ENCODE results near the gene TOX4. TPM values are rescaled to one million over a fixed set of nuclear protein-coding genes. Genes with fewer than 3 reads are reported as not detected.

TOX4 gene
- total and polyA plus RNA-seq, 11 donors, result 16.2 to 100 (median 86.9) TPM

- Histone ChIP-seq H3K36me3 (peaks cover 0 to 54% (median 42%) of the 10 kb centered on the region in 9 donors), H3K4me1 (peaks cover 7 to 31% (median 19%) of the 10 kb centered on the region in 12 donors), H3K27me3 (no peaks in the 10 kb centered on the region), H3K27ac (peak overlapping the region; percentile 11 to 90 (median 82)), H3K9me3 (no peaks in the 10 kb centered on the region), H3K4me3 (peak overlapping the region; percentile 4 to 98 (median 84))
- 0 to 2% (median 1%) methylated on average over 11 to 27 of the region's 27 CpGs for WGBS, 4 donors
- ATAC-seq (peak; percentile 72 to 88 (median 84)), DNase-seq (peak; percentile 85 to 90 (median 88))
- intact Hi-C loops (cut with DNase I), result loop anchor here in 6 of 10 donors (1.0 to 5.0 kb wide), 7 partner anchors 20 to 94 kb away; partner anchors contain the start of genes CHD8 (in 4 of the 6), METTL3 (in 3 of the 6) and SUPT16H (in 1 of the 6)
- TF ChIP-seq POLR2A (IDR thresholded peaks at IDR 0.05) (no peak), CTCF (IDR thresholded peaks at IDR 0.05) (no peak)
Measured at GRCh38 chr14:21476523-21476924, 471 bp upstream of the TOX4 start.

GRCh38 chr14:21486640-21487087, 9.7 kb downstream of the TOX4 start:
- TF ChIP-seq POLR2A (IDR thresholded peaks at IDR 0.05) (no peak), CTCF (IDR thresholded peaks at IDR 0.05) (no peak)
- intact Hi-C loops (cut with DNase I), result no loop called here
- peaks cover 0 to 6% (median 0%) of the 10 kb centered on the region in 12 donors for H3K4me1 ChIP-seq
- no peaks in the 10 kb centered on the region for H3K9me3 ChIP-seq
- H3K36me3 ChIP-seq, result peaks cover 0 to 71% (median 49%) of the 10 kb centered on the region in 9 donors
- DNase-seq (no peak), ATAC-seq (no peak)
- no peaks in the 10 kb centered on the region for H3K27me3 ChIP-seq
- no peak overlapping the region for H3K27ac ChIP-seq
- no peak overlapping the region for H3K4me3 ChIP-seq
- WGBS, 4 donors, result 86 to 94% (median 89%) methylated on average over 1 of the region's 1 CpG

GRCh38 chr14:21494902-21495762, 18.1 kb downstream of the TOX4 start:
- no peak overlapping the region for H3K4me3 ChIP-seq
- no peak for DNase-seq
- intact Hi-C loops (cut with DNase I), result loop anchor here in 3 of 10 donors (5.0 kb wide), 1 partner anchor 62 kb away; no protein-coding TSS in a partner anchor
- no peaks in the 10 kb centered on the region for H3K4me1 ChIP-seq
- 49 to 90% (median 78%) methylated on average over 2 of the region's 2 CpGs for WGBS, 4 donors
- H3K27me3 ChIP-seq, result no peaks in the 10 kb centered on the region
- TF ChIP-seq POLR2A (IDR thresholded peaks at IDR 0.05) (no peak), CTCF (IDR thresholded peaks at IDR 0.05) (no peak)
- no peak for ATAC-seq
- no peaks in the 10 kb centered on the region for H3K9me3 ChIP-seq
- H3K36me3 ChIP-seq, result peaks cover 0 to 100% (median 98%) of the 10 kb centered on the region in 9 donors
- no peak overlapping the region for H3K27ac ChIP-seq

- ATAC-seq, result peak in 1 of 4 donors; percentile 47
- intact Hi-C loops (cut with DNase I), result loop anchor here in 3 of 10 donors (5.0 kb wide), 1 partner anchor 61 kb away; no protein-coding TSS in a partner anchor
- peaks cover 0 to 100% (median 98%) of the 10 kb centered on the region in 9 donors for H3K36me3 ChIP-seq
Measured at GRCh38 chr14:21496453-21496852, 19.5 kb downstream of the TOX4 start.

More at GRCh38 chr14:21496453-21496852, 19.5 kb downstream of the TOX4 start:
- WGBS, 4 donors, result 87 to 92% (median 90%) methylated on average over 2 of the region's 2 CpGs
- TF ChIP-seq CTCF (IDR thresholded peaks at IDR 0.05) (no peak), POLR2A (IDR thresholded peaks at IDR 0.05) (no peak)
- no peaks in the 10 kb centered on the region for H3K9me3 ChIP-seq
- H3K4me3 ChIP-seq, result no peak overlapping the region
- H3K27ac ChIP-seq, result no peak overlapping the region
- no peak for DNase-seq
- no peaks in the 10 kb centered on the region for H3K27me3 ChIP-seq
- H3K4me1 ChIP-seq, result no peaks in the 10 kb centered on the region
